ENCODE data around the gene GADD45B. TPM values are rescaled to one million over a fixed set of nuclear protein-coding genes. Genes with fewer than 3 reads are reported as not detected.

The GADD45B gene
- total and polyA plus RNA-seq, 5 donors from 2014 or later = 53.4 to 191 (median 63.8) TPM

- Histone ChIP-seq H3K9me3 (ENCODE audit: control insufficient read depth in 2 of 2, low read length in 2 of 2) (no peaks in the 10 kb centered on the region), H3K27me3 (ENCODE audit: control insufficient read depth, insufficient read depth, low read length) (no peaks in the 10 kb centered on the region), H3K36me3 (ENCODE audit: control insufficient read depth, insufficient read depth, low read length) (peaks cover 6% of the 10 kb centered on the region), H3K4me3 (ENCODE audit: low read depth, low read length) (no peak overlapping the region), H3K4me1 (ENCODE audit: control insufficient read depth, insufficient read depth, low read length, poor library complexity, severe bottlenecking) (peaks cover 15% of the 10 kb centered on the region), H3K27ac (ENCODE audit: insufficient read depth, low read length, poor library complexity, severe bottlenecking) (no peak overlapping the region)
- no peak for DNase-seq
- peaks cover 6% of the 10 kb centered on the region for H3K36me3 Mint-ChIP-seq
- no peaks in the 10 kb centered on the region for H3K9me3 Mint-ChIP-seq
- peaks cover 0 to 14% (median 6%) of the 10 kb centered on the region in 4 donors for H3K4me1 Mint-ChIP-seq
- no peak for ATAC-seq (ENCODE audit: low read depth in 2 of 2)
- peak overlapping the region in 1 of 3 donors; percentile 15 for H3K27ac Mint-ChIP-seq
- H3K27me3 Mint-ChIP-seq = no peaks in the 10 kb centered on the region
- no peak overlapping the region for H3K4me3 Mint-ChIP-seq
These were observed 44.4 kb upstream of the GADD45B start for GRCh38 chr19:2431318-2432055.

DNA sequence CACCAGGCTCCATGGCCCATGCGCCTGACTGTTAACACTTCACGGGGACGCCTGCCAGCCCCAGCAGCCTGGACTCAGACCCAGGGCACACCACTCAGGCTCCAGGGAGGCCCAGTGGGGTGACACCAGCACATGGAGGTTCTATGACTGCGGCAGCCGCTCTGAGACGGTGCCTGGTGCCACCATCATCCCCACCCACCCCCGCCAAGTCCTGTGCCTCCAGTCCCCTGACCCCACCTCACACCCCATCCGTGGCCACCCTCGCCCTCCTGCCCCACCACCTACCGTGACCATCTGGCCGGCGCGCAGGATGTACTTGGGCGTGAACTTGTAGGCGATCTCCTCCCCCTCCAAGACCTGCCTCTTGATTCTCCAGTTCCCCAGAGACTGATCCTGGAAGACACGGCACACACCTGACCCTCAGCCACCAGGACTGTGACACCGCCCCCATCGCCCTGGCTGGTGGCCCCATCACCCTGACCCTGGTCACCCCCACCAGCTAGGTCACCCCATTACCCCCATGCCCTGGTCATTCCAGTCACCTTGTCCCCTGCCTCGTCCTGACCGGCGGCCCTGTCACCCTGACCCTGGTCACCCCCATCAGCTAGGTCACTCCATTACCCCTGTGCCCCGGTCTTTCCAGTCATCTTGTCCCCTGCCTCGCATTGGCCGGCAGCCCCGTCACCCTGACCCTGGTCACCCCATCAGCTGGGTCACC, 43.6 kb upstream of the GADD45B start:
- no peak for DNase-seq

DNA sequence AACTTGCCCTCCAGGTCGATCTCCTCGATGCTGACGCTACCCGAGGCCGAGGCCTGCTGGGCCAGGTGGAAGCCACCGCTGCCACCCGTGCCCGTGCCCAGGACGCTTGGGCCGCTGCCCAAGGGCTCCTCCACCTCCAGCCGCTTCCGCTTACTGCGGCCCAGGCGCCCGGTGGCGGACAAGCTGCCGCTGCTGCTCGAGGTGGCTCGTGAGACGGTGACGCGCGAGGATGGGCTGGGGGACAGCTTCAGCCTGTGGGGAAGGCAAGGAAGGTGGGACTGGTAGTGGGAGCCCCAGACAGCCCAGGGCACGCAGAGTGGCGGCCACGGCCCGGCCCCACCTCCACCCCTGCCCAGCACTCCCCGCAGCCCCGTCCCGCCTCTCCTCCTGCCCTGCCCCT, 42.1 kb upstream of the GADD45B start:
- Mint-ChIP-seq H3K4me1 (peaks cover 0 to 3% (median 0%) of the 10 kb centered on the region in 4 donors), H3K9me3 (no peaks in the 10 kb centered on the region), H3K36me3 (peaks cover 6% of the 10 kb centered on the region), H3K27ac (no peak overlapping the region), H3K4me3 (no peak overlapping the region), H3K27me3 (no peaks in the 10 kb centered on the region)
- H3K4me1 ChIP-seq (ENCODE audit: control insufficient read depth, insufficient read depth, low read length, poor library complexity, severe bottlenecking) = no peaks in the 10 kb centered on the region
- DNase-seq (no peak), ATAC-seq (ENCODE audit: low read depth in 2 of 2) (no peak)
- H3K4me3 ChIP-seq (ENCODE audit: low read depth, low read length) = no peak overlapping the region
- peaks cover 6% of the 10 kb centered on the region for H3K36me3 ChIP-seq (ENCODE audit: control insufficient read depth, insufficient read depth, low read length)
- H3K27ac ChIP-seq (ENCODE audit: insufficient read depth, low read length, poor library complexity, severe bottlenecking) = no peak overlapping the region
- no peaks in the 10 kb centered on the region for H3K9me3 ChIP-seq (ENCODE audit: control insufficient read depth in 2 of 2, low read length in 2 of 2)
- H3K27me3 ChIP-seq (ENCODE audit: control insufficient read depth, insufficient read depth, low read length) = no peaks in the 10 kb centered on the region

More for the DNA sequence above, 43.6 kb upstream of the GADD45B start:
- Mint-ChIP-seq H3K4me3 (no peak overlapping the region), H3K27me3 (no peaks in the 10 kb centered on the region), H3K27ac (no peak overlapping the region), H3K4me1 (peaks cover 0 to 10% (median 5%) of the 10 kb centered on the region in 4 donors), H3K36me3 (peaks cover 6% of the 10 kb centered on the region), H3K9me3 (no peaks in the 10 kb centered on the region)
- ATAC-seq (ENCODE audit: low read depth in 2 of 2) = no peak
- no peak overlapping the region for H3K4me3 ChIP-seq (ENCODE audit: low read depth, low read length)
- H3K27me3 ChIP-seq (ENCODE audit: control insufficient read depth, insufficient read depth, low read length) = no peaks in the 10 kb centered on the region
- peaks cover 7% of the 10 kb centered on the region for H3K4me1 ChIP-seq (ENCODE audit: control insufficient read depth, insufficient read depth, low read length, poor library complexity, severe bottlenecking)
- no peaks in the 10 kb centered on the region for H3K9me3 ChIP-seq (ENCODE audit: control insufficient read depth in 2 of 2, low read length in 2 of 2)
- H3K27ac ChIP-seq (ENCODE audit: insufficient read depth, low read length, poor library complexity, severe bottlenecking) = no peak overlapping the region
- H3K36me3 ChIP-seq (ENCODE audit: control insufficient read depth, insufficient read depth, low read length) = peaks cover 6% of the 10 kb centered on the region

DNA sequence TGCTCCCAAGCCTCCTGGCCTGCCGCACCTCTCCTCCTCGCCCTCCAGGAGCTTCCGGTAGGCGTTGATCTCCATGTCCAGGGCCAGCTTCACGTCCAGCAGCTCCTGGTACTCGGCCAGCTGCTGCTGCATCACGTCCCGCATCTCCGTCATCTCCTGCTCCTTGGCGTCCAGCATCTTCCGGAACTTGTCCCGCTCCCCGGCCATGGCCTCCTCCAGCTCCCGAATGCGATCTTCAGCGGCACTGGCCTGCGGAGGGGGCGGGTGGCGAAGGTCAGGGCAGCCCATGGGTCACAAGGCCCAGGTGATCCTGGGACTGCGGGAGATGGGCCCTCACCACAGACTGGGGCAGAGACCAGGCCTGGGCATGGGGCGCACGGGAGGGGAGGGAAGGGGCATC, 41.7 kb upstream of the GADD45B start:
- H3K9me3 ChIP-seq (ENCODE audit: control insufficient read depth in 2 of 2, low read length in 2 of 2) = no peaks in the 10 kb centered on the region
- peaks cover 6% of the 10 kb centered on the region for H3K36me3 ChIP-seq (ENCODE audit: control insufficient read depth, insufficient read depth, low read length)
- H3K27me3 Mint-ChIP-seq = no peaks in the 10 kb centered on the region
- no peaks in the 10 kb centered on the region for H3K27me3 ChIP-seq (ENCODE audit: control insufficient read depth, insufficient read depth, low read length)
- peaks cover 0 to 3% (median 0%) of the 10 kb centered on the region in 4 donors for H3K4me1 Mint-ChIP-seq
- no peak overlapping the region for H3K4me3 Mint-ChIP-seq
- no peak overlapping the region for H3K4me3 ChIP-seq (ENCODE audit: low read depth, low read length)
- peaks cover 6% of the 10 kb centered on the region for H3K36me3 Mint-ChIP-seq
- no peaks in the 10 kb centered on the region for H3K9me3 Mint-ChIP-seq
- DNase-seq (no peak), ATAC-seq (ENCODE audit: low read depth in 2 of 2) (no peak)
- H3K27ac ChIP-seq (ENCODE audit: insufficient read depth, low read length, poor library complexity, severe bottlenecking) = no peak overlapping the region
- no peak overlapping the region for H3K27ac Mint-ChIP-seq
- H3K4me1 ChIP-seq (ENCODE audit: control insufficient read depth, insufficient read depth, low read length, poor library complexity, severe bottlenecking) = no peaks in the 10 kb centered on the region

- no peak overlapping the region for H3K4me3 ChIP-seq (ENCODE audit: low read depth, low read length)
- Mint-ChIP-seq H3K4me1 (peaks cover 0 to 3% (median 0%) of the 10 kb centered on the region in 4 donors), H3K27me3 (no peaks in the 10 kb centered on the region), H3K4me3 (no peak overlapping the region), H3K36me3 (peaks cover 6% of the 10 kb centered on the region), H3K9me3 (no peaks in the 10 kb centered on the region), H3K27ac (no peak overlapping the region)
- no peak overlapping the region for H3K27ac ChIP-seq (ENCODE audit: insufficient read depth, low read length, poor library complexity, severe bottlenecking)
- H3K36me3 ChIP-seq (ENCODE audit: control insufficient read depth, insufficient read depth, low read length) = peaks cover 6% of the 10 kb centered on the region
- no peaks in the 10 kb centered on the region for H3K4me1 ChIP-seq (ENCODE audit: control insufficient read depth, insufficient read depth, low read length, poor library complexity, severe bottlenecking)
- H3K9me3 ChIP-seq (ENCODE audit: control insufficient read depth in 2 of 2, low read length in 2 of 2) = no peaks in the 10 kb centered on the region
- ATAC-seq (ENCODE audit: low read depth in 2 of 2) (no peak), DNase-seq (no peak)
- no peaks in the 10 kb centered on the region for H3K27me3 ChIP-seq (ENCODE audit: control insufficient read depth, insufficient read depth, low read length)
These were observed 41.1 kb upstream of the GADD45B start for GRCh38 chr19:2434721-2435265.

GRCh38 chr19:2436384-2436783, 39.5 kb upstream of the GADD45B start:
- Mint-ChIP-seq H3K4me1 (peaks cover 0 to 3% (median 0%) of the 10 kb centered on the region in 4 donors), H3K36me3 (peaks cover 12% of the 10 kb centered on the region), H3K4me3 (no peak overlapping the region), H3K27ac (no peak overlapping the region), H3K27me3 (no peaks in the 10 kb centered on the region), H3K9me3 (no peaks in the 10 kb centered on the region)
- peaks cover 2% of the 10 kb centered on the region for H3K36me3 ChIP-seq (ENCODE audit: control insufficient read depth, insufficient read depth, low read length)
- DNase-seq (no peak), ATAC-seq (ENCODE audit: low read depth in 2 of 2) (no peak)
- no peaks in the 10 kb centered on the region for H3K27me3 ChIP-seq (ENCODE audit: control insufficient read depth, insufficient read depth, low read length)
- H3K9me3 ChIP-seq (ENCODE audit: control insufficient read depth in 2 of 2, low read length in 2 of 2) = no peaks in the 10 kb centered on the region
- H3K27ac ChIP-seq (ENCODE audit: insufficient read depth, low read length, poor library complexity, severe bottlenecking) = no peak overlapping the region
- H3K4me1 ChIP-seq (ENCODE audit: control insufficient read depth, insufficient read depth, low read length, poor library complexity, severe bottlenecking) = no peaks in the 10 kb centered on the region
- H3K4me3 ChIP-seq (ENCODE audit: low read depth, low read length) = no peak overlapping the region

DNA sequence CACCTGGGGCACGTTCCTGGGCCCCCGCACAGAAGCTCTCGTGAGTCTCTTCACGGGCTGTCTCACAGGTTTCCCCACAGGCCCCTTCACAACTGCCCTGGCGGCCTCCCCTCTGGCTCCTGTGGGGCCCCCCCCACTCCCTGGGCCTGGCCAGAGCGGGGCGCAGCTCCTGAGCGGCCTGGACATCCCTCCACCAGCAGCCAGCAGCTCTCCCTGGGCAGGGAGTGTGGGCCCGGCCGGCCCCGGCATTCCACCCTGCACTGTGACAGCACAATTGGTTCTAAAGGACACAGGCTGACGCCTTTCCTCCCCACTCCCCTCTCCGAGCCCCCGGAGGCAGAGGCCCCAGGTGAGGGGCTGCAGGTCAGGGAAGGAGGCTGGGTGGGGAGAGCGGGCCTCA, 39.0 kb upstream of the GADD45B start:
- no peak overlapping the region for H3K4me3 ChIP-seq (ENCODE audit: low read depth, low read length)
- Mint-ChIP-seq H3K4me1 (peaks cover 0 to 3% (median 0%) of the 10 kb centered on the region in 4 donors), H3K27me3 (no peaks in the 10 kb centered on the region), H3K9me3 (no peaks in the 10 kb centered on the region), H3K4me3 (no peak overlapping the region), H3K27ac (no peak overlapping the region), H3K36me3 (peaks cover 12% of the 10 kb centered on the region)
- H3K4me1 ChIP-seq (ENCODE audit: control insufficient read depth, insufficient read depth, low read length, poor library complexity, severe bottlenecking) = no peaks in the 10 kb centered on the region
- H3K27me3 ChIP-seq (ENCODE audit: control insufficient read depth, insufficient read depth, low read length) = no peaks in the 10 kb centered on the region
- H3K36me3 ChIP-seq (ENCODE audit: control insufficient read depth, insufficient read depth, low read length) = peaks cover 2% of the 10 kb centered on the region
- no peaks in the 10 kb centered on the region for H3K9me3 ChIP-seq (ENCODE audit: control insufficient read depth in 2 of 2, low read length in 2 of 2)
- ATAC-seq (ENCODE audit: low read depth in 2 of 2) (no peak), DNase-seq (no peak)
- H3K27ac ChIP-seq (ENCODE audit: insufficient read depth, low read length, poor library complexity, severe bottlenecking) = no peak overlapping the region
